DMS53 treated with DMSO at 0.1 percent for 48 hours (cell line): Measurements from ENCODE around the gene NHS.
A peak's percentile ranks its signal among the peaks of the same experiment; 100 is the strongest.

Source experiments
- DNase-seq: peaks from one replicate; lab custom pipeline; 2025; ENCODE audit not compliant: unreplicated experiment; lab: John Stamatoyannopoulos, UW

The NHS gene

GRCh38 chrX:17374619-17375366, at the start of gene NHS:
TSS of gene NHS (plus strand) at chrX:17375200. CDS start at chrX:17375758, 558 bp downstream.
- DNase-seq: peak; percentile 54

- DNase-seq: no peak
These were observed 46.2 kb upstream of the NHS start for GRCh38 chrX:17328837-17329236.

- no peak for DNase-seq
These were observed 38.6 kb upstream of the NHS start for GRCh38 chrX:17336377-17336776.

- no peak for DNase-seq
These were observed 19.0 kb upstream of the NHS start for GRCh38 chrX:17355976-17356375.

- no peak for DNase-seq
These were observed 15.5 kb upstream of the NHS start for GRCh38 chrX:17359500-17359899.

- DNase-seq: no peak
These were observed 13.4 kb upstream of the NHS start for GRCh38 chrX:17361620-17362019.

- DNase-seq: no peak
These were observed 7.0 kb upstream of the NHS start for GRCh38 chrX:17368002-17368401.

- no peak for DNase-seq
These were observed 5.7 kb upstream of the NHS start for GRCh38 chrX:17369309-17369708.

GRCh38 chrX:17370191-17370590, 4.8 kb upstream of the NHS start:
- no peak for DNase-seq

- no peak for DNase-seq
These were observed 2.9 kb upstream of the NHS start for GRCh38 chrX:17372052-17372451.

- no peak for DNase-seq
These were observed 1.7 kb upstream of the NHS start for GRCh38 chrX:17373337-17373736.

- no peak for DNase-seq
These were observed 302 bp downstream of the NHS start for GRCh38 chrX:17375367-17375636.

- peak; percentile 9 for DNase-seq
These were observed 834 bp downstream of the NHS start for GRCh38 chrX:17375637-17376430.

- DNase-seq: no peak
These were observed 1.6 kb downstream of the NHS start for GRCh38 chrX:17376431-17377077.

- peak; percentile 40 for DNase-seq
These were observed 2.2 kb downstream of the NHS start for GRCh38 chrX:17377091-17377717.

GRCh38 chrX:17377795-17378194, 2.8 kb downstream of the NHS start:
- DNase-seq: no peak

GRCh38 chrX:17380221-17380620, 5.2 kb downstream of the NHS start:
- DNase-seq: no peak

- no peak for DNase-seq
These were observed 15.4 kb downstream of the NHS start for GRCh38 chrX:17390419-17390850.

GRCh38 chrX:17395154-17395553, 20.2 kb downstream of the NHS start:
- no peak for DNase-seq

GRCh38 chrX:17397074-17397473, 22.1 kb downstream of the NHS start:
- DNase-seq: no peak

GRCh38 chrX:17403189-17403691, 28.2 kb downstream of the NHS start:
- DNase-seq: no peak
